Activated CD4-positive, alpha-beta T cell treated with anti-CD3 and anti-CD28 coated beads, Interleukin-10, Interleukin-2, amounts not matched to agents 100 ng/mL and 50 ng/mL, durations not matched to agents 16 hours and 8 hours (primary cell): ENCODE results near the gene UGT1A8.
"Not testable (repeated sequence)": the region's sequence is repeated elsewhere in the genome, so short reads cannot be mapped to it uniquely, and the experiment has no call there.

Experiments
- DNase-seq: peaks from one replicate; pipeline ENCODE4 v3.0.0-alpha.2; 2020

Gene UGT1A8

GRCh38 chr2:233643128-233643527, 25.7 kb downstream of the UGT1A8 start:
- no peak for DNase-seq

DNA sequence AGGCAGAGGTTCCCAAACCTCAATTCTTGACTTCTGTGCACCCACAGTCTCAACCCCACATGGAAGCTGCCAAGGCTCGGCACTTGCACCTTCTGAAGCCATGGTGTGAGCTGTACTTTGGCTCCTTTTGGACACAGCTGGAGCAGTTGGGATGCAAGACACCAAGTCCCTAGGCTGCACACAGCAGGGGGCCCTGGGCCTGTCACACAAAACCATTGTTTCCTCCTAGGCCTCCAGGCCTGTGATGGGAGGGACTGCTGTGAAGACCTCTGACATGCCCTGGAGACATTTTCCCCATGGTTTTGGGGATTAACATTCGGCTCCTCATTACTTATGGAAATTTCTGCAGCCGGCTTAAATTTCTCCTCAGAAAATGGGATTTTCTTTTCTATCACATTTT, 28.6 kb downstream of the UGT1A8 start:
- DNase-seq = not testable (repeated sequence)

DNA sequence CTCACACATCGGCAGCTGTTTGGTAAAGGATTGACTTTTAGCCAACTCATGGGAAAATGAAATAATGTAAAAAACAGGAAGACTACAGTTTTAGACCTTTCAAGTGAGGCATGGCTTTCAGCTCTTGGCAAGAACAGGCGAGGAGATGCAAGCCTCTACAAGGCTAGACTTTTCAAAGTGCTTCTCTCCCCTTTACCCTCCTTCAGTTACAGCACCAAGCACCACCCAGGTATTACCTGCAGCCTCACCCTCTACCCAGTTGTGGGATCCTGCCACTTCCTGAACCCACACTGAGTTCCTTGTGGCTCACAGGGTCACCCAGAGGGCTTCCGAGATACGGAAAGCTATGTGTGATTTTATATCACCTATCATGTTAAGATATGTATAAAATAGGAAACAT, 33.5 kb downstream of the UGT1A8 start:
- DNase-seq = no peak

DNA sequence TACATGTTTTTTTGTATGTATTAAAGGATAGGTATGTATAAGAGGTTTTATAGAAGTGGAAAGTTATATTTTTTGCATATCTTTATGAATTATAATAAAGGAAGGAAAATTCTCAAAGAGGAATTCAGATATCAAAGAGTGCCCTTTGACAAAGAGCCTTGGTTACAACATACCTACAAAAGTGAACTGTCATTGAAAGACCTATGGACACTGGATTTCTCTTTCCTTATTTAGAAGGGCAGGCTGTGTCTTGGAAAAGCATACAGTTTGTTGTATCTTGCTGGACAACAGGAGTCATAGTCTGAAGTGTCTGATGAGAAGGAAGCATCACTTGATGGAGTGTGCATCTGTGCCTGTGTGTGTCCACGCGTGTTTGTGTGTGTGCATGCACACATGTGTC, 34.0 kb downstream of the UGT1A8 start:
- DNase-seq = no peak

GRCh38 chr2:233654501-233654900, 37.1 kb downstream of the UGT1A8 start:
- DNase-seq = no peak

DNA sequence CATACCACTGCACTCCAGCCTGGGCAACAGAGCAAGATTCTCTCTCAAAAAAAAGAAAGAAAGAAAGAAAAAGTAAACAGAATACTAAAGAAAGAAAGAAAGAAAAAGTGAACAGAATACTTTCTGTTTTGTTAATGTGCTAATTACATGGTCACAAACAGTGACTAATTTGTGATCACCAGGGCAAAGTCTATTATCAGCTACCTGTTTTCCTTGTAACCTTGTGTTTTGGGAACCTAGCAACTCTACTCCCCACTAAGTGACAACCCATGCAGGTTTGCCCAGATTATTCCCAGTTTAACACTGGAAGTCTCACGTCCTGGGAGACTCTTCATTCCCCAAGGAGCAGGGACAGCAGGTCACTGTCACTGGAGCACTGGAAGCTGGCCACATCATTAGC, 37.6 kb downstream of the UGT1A8 start:
- DNase-seq = no peak

GRCh38 chr2:233655943-233656342, 38.5 kb downstream of the UGT1A8 start:
- DNase-seq = not testable (repeated sequence)

GRCh38 chr2:233656443-233656842, 39.0 kb downstream of the UGT1A8 start:
- DNase-seq = peak; percentile 11

DNA sequence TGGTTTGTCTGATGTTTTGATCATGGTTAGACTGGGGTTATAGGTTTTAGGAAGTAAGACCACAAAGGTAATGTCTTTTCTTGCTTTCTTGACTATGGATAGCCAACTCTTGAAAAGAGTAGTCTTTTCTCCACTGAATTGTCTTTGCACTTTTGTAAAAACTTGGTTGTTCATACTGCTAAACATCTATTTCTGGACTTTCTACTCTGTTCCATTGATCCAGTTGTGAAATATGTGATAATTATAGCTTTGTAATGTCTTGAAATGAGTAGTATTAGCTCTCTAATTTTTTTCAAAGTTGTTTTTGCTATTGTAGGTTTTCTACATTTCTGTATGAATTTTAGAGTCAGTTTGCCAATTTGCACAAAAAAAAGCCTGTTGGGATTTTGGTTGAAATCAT, 41.2 kb downstream of the UGT1A8 start:
- DNase-seq = no peak

DNA sequence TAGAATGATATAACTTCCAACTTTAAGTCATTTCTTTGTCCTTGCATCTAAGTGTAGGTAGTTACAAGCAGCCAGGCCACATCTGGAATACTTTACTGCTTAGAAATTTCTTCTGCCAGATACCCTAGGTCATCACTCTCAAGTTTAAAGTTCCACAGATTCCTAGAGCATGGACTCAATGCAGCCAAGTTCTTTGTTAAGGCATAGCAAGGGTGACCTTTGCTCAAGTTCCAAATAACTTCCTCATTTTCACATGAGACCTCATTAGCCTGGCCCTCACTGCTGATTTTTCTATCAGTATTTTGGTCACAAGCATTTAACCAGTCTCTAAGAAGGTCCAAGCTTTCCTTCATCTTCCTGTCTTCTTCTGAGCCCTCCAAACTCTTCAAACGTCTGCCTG, 46.5 kb downstream of the UGT1A8 start:
- no peak for DNase-seq

- DNase-seq = no peak
Observed at GRCh38 chr2:233668605-233669260, 51.3 kb downstream of the UGT1A8 start.

- no peak for DNase-seq
Observed at GRCh38 chr2:233671290-233672161, 54.1 kb downstream of the UGT1A8 start, which contains the start of gene UGT1A9. Gene UGT1A9 (plus strand): TSS chr2:233671898. CDS start chr2:233671935, 37 bp downstream.

GRCh38 chr2:233672886-233673285, 55.5 kb downstream of the UGT1A8 start:
- DNase-seq = no peak

- no peak for DNase-seq
Observed at GRCh38 chr2:233673896-233674295, 56.5 kb downstream of the UGT1A8 start.

GRCh38 chr2:233674314-233674713, 56.9 kb downstream of the UGT1A8 start:
- DNase-seq = no peak

DNA sequence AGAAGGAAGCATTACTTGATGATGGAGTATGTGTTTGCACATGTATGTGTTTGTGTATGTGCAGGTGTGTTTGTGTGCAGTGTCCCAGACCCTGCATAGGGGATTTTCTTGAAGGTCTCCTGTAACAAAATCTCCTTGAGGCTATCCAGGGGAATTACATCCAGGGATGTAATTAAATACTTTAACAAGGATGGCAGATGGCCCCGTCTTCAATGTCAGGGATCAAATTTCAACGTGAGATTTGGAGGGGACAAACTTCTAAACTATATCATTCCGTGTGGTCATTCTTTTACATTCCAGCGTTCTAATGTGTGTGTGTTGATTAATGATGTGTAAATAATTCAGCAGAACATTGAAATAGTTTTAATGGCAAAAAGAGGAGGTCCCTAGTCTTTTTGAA, 57.6 kb downstream of the UGT1A8 start:
- DNase-seq = no peak

- DNase-seq = no peak
Observed at GRCh38 chr2:233676046-233676445, 58.6 kb downstream of the UGT1A8 start.

DNA sequence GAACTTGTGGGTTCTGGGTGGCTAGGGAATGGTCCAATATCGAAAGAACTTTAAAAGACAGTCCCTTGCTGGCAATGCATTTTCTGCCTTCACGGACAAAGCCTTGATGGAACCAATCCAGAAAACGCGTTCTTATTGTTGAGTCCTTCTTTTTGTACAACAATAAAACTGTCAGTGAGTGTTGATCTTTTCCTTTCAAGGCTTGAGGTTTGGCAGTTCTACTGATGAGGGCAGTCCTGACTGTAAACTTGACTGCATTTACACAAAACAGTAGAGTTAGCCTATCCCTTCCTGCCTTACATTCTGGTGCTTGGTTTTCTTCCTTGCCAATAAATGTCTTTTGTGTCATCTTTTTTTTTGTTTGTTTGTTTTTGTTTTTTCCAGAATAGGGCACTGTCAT, 61.8 kb downstream of the UGT1A8 start:
- DNase-seq = no peak

DNA sequence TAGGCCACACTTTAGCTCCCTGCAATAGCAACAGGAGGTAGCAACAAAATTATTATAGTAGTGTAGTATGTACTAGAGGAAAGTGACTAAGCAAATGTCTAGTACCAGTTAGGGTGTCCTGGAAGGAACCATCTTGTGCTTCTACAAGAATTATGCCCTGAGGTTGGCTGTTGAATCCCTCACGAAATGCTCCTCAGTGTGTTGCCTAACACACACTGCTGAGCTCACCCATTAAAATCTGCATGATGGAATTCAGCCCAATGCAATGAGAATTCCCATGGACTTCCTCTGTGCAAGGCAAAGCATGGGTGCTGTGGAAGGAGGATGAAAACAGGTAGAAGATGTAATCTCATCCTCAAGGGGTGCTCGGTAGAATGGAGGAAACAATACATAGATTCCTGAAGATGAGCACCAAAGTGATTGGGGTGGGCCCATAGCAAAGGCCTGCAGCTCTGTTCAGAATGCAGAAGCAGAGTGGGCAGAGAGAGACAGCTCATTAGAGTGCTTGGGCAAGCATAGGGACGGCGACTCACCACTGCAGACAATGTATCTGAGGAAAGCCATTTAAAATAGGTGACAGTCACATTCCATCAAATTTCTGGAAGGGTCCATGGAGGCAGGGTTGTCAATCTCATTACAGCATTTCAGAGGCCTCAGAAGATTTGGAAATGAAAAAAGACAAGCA, 63.1 kb downstream of the UGT1A8 start:
- no peak for DNase-seq

GRCh38 chr2:233681521-233682099, 64.2 kb downstream of the UGT1A8 start, which contains the start of gene UGT1A7:
Gene UGT1A7 (plus strand): TSS chr2:233681901. CDS start chr2:233681938, 37 bp downstream.
- no peak for DNase-seq

DNA sequence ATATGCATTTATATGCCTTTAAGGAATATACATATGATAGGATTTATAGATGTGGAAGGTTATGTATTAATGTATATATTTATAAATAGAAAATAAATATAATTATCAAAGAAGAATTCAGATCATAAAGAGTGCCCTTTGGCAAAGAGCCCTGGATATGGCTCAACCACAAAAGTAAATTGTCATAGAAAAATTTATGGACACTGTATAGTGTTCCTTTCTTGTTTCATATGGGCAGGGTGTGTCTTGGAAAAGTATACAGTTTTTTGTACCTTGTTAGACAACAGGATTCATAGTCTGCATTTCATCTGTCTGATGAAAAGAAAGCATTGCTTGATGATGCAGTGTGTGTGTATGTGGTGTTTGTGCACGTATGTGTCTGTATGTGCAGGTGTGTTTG, 67.2 kb downstream of the UGT1A8 start:
- DNase-seq = no peak

DNA sequence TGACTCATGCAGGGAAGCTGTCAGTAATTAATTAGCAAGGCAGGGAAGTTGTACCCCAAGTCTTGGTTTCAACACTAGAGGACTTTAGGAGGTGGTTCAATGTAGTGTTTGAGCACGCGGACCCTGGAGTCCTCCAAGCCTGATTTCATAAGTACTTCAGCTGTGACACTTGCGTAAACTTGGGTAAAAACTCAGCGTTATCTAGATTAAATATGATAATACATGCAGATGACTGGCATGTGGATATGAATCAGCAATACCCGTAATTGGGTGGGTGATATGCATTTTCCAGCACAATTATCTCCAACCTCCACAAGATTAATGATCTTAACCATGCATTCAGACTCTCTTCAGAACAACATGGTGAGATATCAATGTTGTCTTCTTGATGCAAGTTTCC, 69.5 kb downstream of the UGT1A8 start:
- no peak for DNase-seq

DNA sequence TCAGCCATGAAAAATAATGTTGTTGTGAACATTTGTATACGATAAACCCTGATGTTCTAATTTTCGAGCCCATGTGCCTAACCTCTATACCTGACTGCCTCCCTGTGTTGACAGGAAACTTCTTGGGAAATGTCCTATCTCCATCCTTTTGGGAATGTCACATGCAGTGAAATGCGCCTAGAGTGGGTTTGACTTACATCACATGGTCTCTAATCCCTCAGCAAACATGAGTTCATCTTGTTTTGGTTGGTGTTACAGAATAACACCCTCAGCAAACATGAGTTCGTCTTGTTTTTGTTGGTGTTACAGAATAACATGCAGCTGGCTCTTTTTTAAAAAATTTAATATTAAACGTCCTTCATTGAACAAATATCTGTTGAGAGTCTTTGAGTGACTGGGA, 70.9 kb downstream of the UGT1A8 start:
- no peak for DNase-seq
